Measurements from ENCODE around the gene HLCS. TPM values are rescaled to one million over a fixed set of nuclear protein-coding genes. Genes with fewer than 3 reads are reported as not detected.

Gene HLCS
- total and polyA plus RNA-seq, 2 of the 4 experiments (the other 2 are of a cell fraction): 10.6 to 21.0 TPM

GRCh38 chr21:36718951-36719501, 247.4 kb downstream of the HLCS start:
- CTCF ChIA-PET: no interaction called here
- H3K18ac ChIP-seq (ENCODE audit: low read depth, low read length): no peak overlapping the region
- in situ Hi-C loops (cut with MboI; ENCODE audit: low sequenced_read_pairs): no loop called here
- no peak overlapping the region for H3K4ac ChIP-seq (ENCODE audit: low read depth, low read length)
- no peaks in the 10 kb centered on the region for H3K9me3 ChIP-seq (ENCODE audit: control insufficient read depth, insufficient read depth, low read length)
- no peak overlapping the region for H3K4me3 ChIP-seq (ENCODE audit: insufficient read depth, low read depth, low read length)
- BruUV-seq (replicated peaks): no TSS peak
- no peaks in the 10 kb centered on the region for H3K36me3 ChIP-seq (ENCODE audit: control insufficient read depth, insufficient read depth, low read length)
- peaks cover 63% of the 10 kb centered on the region for H3K27me3 ChIP-seq (ENCODE audit: control insufficient read depth, insufficient read depth, low read length)
- H2AK5ac ChIP-seq (ENCODE audit: low read depth, low read length): no peak overlapping the region
- 84% methylated on average over 15 of the region's 18 CpGs; no CpG with 5 or more reads in 1 of the 2 experiments for WGBS, 2 experiments (ENCODE audit: extremely low coverage in 2 of 2, insufficient read length in 1 of 2)
- H3K4me2 ChIP-seq (ENCODE audit: low read depth, low read length): no peak overlapping the region
- H3K14ac ChIP-seq (replicated peaks; ENCODE audit: low read depth, low read length): no peak overlapping the region
- peak overlapping the region; percentile 26 for H2AFZ ChIP-seq (replicated peaks; ENCODE audit: low read length, poor library complexity)
- H3K56ac ChIP-seq (ENCODE audit: extremely low read depth, insufficient read depth, low read length): no peak overlapping the region
- H4K8ac ChIP-seq (ENCODE audit: low read depth in 2 of 2, low read length in 2 of 2): no peak overlapping the region
- no peak overlapping the region for H2BK15ac ChIP-seq (ENCODE audit: low read depth, low read length)
- H4K91ac ChIP-seq (ENCODE audit: insufficient read depth, low read depth, low read length): no peak overlapping the region
- POLR2A ChIA-PET (ENCODE audit: unreplicated experiment): no interaction called here
- H3K79me1 ChIP-seq (ENCODE audit: low read depth in 1 of 2, low read length in 2 of 2): no peaks in the 10 kb centered on the region; a peak in 1 of 4 replicates
- 0 out of 2 replicates have a peak, but pooled peaks cover 2% of the 10 kb centered on the region for H3K9me1 ChIP-seq (ENCODE audit: insufficient read depth, low read length)
- intact Hi-C loops (cut with micrococcal nuclease): no loop called here
- ATAC-seq (ENCODE audit: low read depth): no peak
- H2BK20ac ChIP-seq (ENCODE audit: low read depth, low read length): no peak overlapping the region
- peak overlapping the region; percentile 3 for H2AK9ac ChIP-seq (replicated peaks; ENCODE audit: low read depth, low read length, poor library complexity)
- TF ChIP-seq SMC3 (IDR thresholded peaks at IDR 0.05; ENCODE audit: low read depth, low read length): no peak
- no peak for TF ChIP-seq CHD1 (IDR thresholded peaks at IDR 0.05; ENCODE audit: low read depth, low read length)
- TF ChIP-seq NFE2L2 (IDR thresholded peaks at IDR 0.05; ENCODE audit: low read depth, low read length): no peak
- no peak for TF ChIP-seq CEBPB (IDR thresholded peaks at IDR 0.05; ENCODE audit: low read depth, low read length)
- no peak overlapping the region for H2BK120ac ChIP-seq (ENCODE audit: low read depth, low read length)
- DNase-seq: no peak
- no peak overlapping the region for H3K9ac ChIP-seq (ENCODE audit: low read depth, low read length)
- H3K23ac ChIP-seq (ENCODE audit: low read depth, low read length): no peak overlapping the region
- no peaks in the 10 kb centered on the region for H3K4me1 ChIP-seq (ENCODE audit: control insufficient read depth, insufficient read depth, low read length)
- H3K27ac ChIP-seq (ENCODE audit: insufficient read depth, low read length): no peak overlapping the region
- no peak overlapping the region for H2BK5ac ChIP-seq (ENCODE audit: low read depth, low read length, poor library complexity, severe bottlenecking)
- no peak overlapping the region for H4K5ac ChIP-seq (ENCODE audit: low read depth, low read length)
- H4K20me1 ChIP-seq (ENCODE audit: insufficient read depth, low read length): no peaks in the 10 kb centered on the region
- dilution Hi-C loops (cut with HindIII; ENCODE audit: low sequenced_read_pairs, unreplicated experiment): no loop called here

Measured in IMR-90 (cell line).